KMS-11 (cell line): Measurements from ENCODE around the gene ACYP1.

Experiments used
- H2AFZ ChIP-seq: fragments of 200-600 bp; sonication (generic); 2 replicates; pipeline ENCODE4 v1.6.1; 2016; ENCODE audit warnings: antibody characterized with exemption, mixed run types, low read depth
- H3K27ac ChIP-seq: fragments of 200-600 bp; sonication (generic); 2 replicates; pipeline ENCODE4 v1.6.1; 2016; ENCODE audit warnings: mild to moderate bottlenecking, mixed run types
- H3K27me3 ChIP-seq: fragments of 200-600 bp; sonication (generic); 2 replicates; pipeline ENCODE4 v1.6.1; 2017; ENCODE audit warnings: mild to moderate bottlenecking, low read depth, mixed run types, moderate library complexity; ENCODE audit not compliant: insufficient read depth
- H3K36me3 ChIP-seq: fragments of 200-600 bp; sonication (generic); 2 replicates; pipeline ENCODE4 v1.6.1; 2017; ENCODE audit warnings: mild to moderate bottlenecking, mixed run types; ENCODE audit not compliant: insufficient read depth
- H3K4me1 ChIP-seq: fragments of 200-600 bp; sonication (generic); 2 replicates; pipeline ENCODE4 v1.6.1; 2016; ENCODE audit warnings: mild to moderate bottlenecking, low read depth, mixed run types; ENCODE audit not compliant: poor library complexity, severe bottlenecking
- H3K4me2 ChIP-seq: fragments of 200-600 bp; sonication (generic); 2 replicates; pipeline ENCODE4 v1.7.0; 2016; ENCODE audit warnings: mild to moderate bottlenecking, mixed run types
- H3K4me3 ChIP-seq: fragments of 200-600 bp; sonication (generic); IDR thresholded peaks from 2 replicates; pipeline ENCODE4 v1.6.1; 2017; ENCODE audit warnings: low read depth, low read length, mixed read lengths; ENCODE audit not compliant: insufficient read depth
- H3K79me2 ChIP-seq: fragments of 200-600 bp; sonication (generic); 2 replicates; pipeline ENCODE4 v1.6.1; 2016; ENCODE audit warnings: low read depth, mixed run types; ENCODE audit not compliant: insufficient read depth
- H3K9ac ChIP-seq: fragments of 200-600 bp; sonication (generic); 2 replicates; pipeline ENCODE4 v1.6.1; 2016; ENCODE audit warnings: mild to moderate bottlenecking, mixed run types
- H4K20me1 ChIP-seq: fragments of 200-600 bp; sonication (generic); 2 replicates; pipeline ENCODE4 v1.6.1; 2016; ENCODE audit warnings: mild to moderate bottlenecking, mixed run types; ENCODE audit not compliant: insufficient read depth
- CTCF ChIP-seq: fragments of 200-600 bp; sonication (generic); conservative IDR thresholded peaks from 2 replicates; pipeline ENCODE4 v1.6.1; 2017; ENCODE audit warnings: low read depth, mild to moderate bottlenecking, antibody characterized with exemption, low read length, moderate library complexity, mixed read lengths

The ACYP1 gene

GRCh38 chr14:75044322-75044721 is 19.5 kb downstream of the ACYP1 start:
- Histone ChIP-seq H3K9ac (no peak overlapping the region), H3K27me3 (no peaks in the 10 kb centered on the region), H3K4me2 (no peak overlapping the region), H4K20me1 (no peaks in the 10 kb centered on the region), H2AFZ (no peak overlapping the region), H3K36me3 (no peaks in the 10 kb centered on the region), H3K4me3 (no peak overlapping the region), H3K79me2 (no peaks in the 10 kb centered on the region; the same call in 1 of the 2 replicates), H3K27ac (no peak overlapping the region), H3K4me1 (peaks cover 38% of the 10 kb centered on the region)
- TF ChIP-seq CTCF, result no peak

- TF ChIP-seq CTCF, result no peak
- peak overlapping the region; percentile 71 for H3K27ac ChIP-seq
Measured at GRCh38 chr14:75042035-75042434, 21.8 kb downstream of the ACYP1 start.

GRCh38 chr14:75041613-75042012 is 22.2 kb downstream of the ACYP1 start:
- Histone ChIP-seq H3K79me2 (no peaks in the 10 kb centered on the region; the same call in 1 of the 2 replicates), H3K4me1 (peaks cover 38% of the 10 kb centered on the region), H3K4me3 (no peak overlapping the region), H3K4me2 (peak overlapping the region; percentile 26; the same call in 1 of the 2 replicates), H3K36me3 (no peaks in the 10 kb centered on the region), H2AFZ (no peak overlapping the region), H4K20me1 (no peaks in the 10 kb centered on the region), H3K27ac (peak overlapping the region; percentile 71), H3K27me3 (no peaks in the 10 kb centered on the region), H3K9ac (peak overlapping the region; percentile 29; the same call in 1 of the 2 replicates)
- TF ChIP-seq CTCF, result no peak

More at GRCh38 chr14:75042035-75042434, 21.8 kb downstream of the ACYP1 start:
- Histone ChIP-seq H3K4me2 (peak overlapping the region; percentile 47), H3K4me1 (peaks cover 38% of the 10 kb centered on the region), H4K20me1 (no peaks in the 10 kb centered on the region), H3K27me3 (no peaks in the 10 kb centered on the region), H3K9ac (peak overlapping the region; percentile 29; the same call in 1 of the 2 replicates), H3K79me2 (no peaks in the 10 kb centered on the region; the same call in 1 of the 2 replicates), H3K36me3 (no peaks in the 10 kb centered on the region), H2AFZ (no peak overlapping the region), H3K4me3 (no peak overlapping the region)

- Histone ChIP-seq H3K79me2 (no peaks in the 10 kb centered on the region; the same call in 1 of the 2 replicates), H3K27me3 (no peaks in the 10 kb centered on the region), H3K4me2 (no peak overlapping the region), H2AFZ (no peak overlapping the region), H3K4me3 (no peak overlapping the region), H3K9ac (no peak overlapping the region), H3K4me1 (peaks cover 38% of the 10 kb centered on the region), H3K36me3 (no peaks in the 10 kb centered on the region), H4K20me1 (no peaks in the 10 kb centered on the region), H3K27ac (no peak overlapping the region)
- TF ChIP-seq CTCF, result no peak
Measured at GRCh38 chr14:75040959-75041358, 22.9 kb downstream of the ACYP1 start.
